Activated CD8-positive, alpha-beta memory T cell treated with anti-CD3 and anti-CD28 coated beads, Interleukin-2, amount 10 ng/mL, durations not matched to agents 7 days and 5 days (primary cell): ENCODE results near the gene GABRA6. TPM values are rescaled to one million over a fixed set of nuclear protein-coding genes. Genes with fewer than 3 reads are reported as not detected.

ENCODE experiments used
- ATAC-seq: fragments of 150-1000 bp; cut with Tn5 transposase; one replicate; pipeline ENCODE4 v1.10.0; 2021; ENCODE audit warnings: moderate library complexity
- CTCF ChIA-PET: fragments of 350-600 bp; sonication (Branson Sonifier 250); formaldehyde crosslinking; loops from one replicate; lab custom pipeline; 2021; ENCODE audit warnings: antibody characterized with exemption; lab: Charles Lee
- DNase-seq: peaks from one replicate; pipeline ENCODE4 v3.0.0-alpha.2; 2020
- H3K27ac Mint-ChIP-seq: one replicate; pipeline ENCODE4 v1.8.0; 2021; ENCODE audit warnings: mild to moderate bottlenecking, mixed read lengths
- H3K27me3 Mint-ChIP-seq: one replicate; pipeline ENCODE4 v1.8.0; 2021; ENCODE audit warnings: mixed read lengths
- H3K36me3 Mint-ChIP-seq: one replicate; pipeline ENCODE4 v1.8.0; 2021; ENCODE audit warnings: mild to moderate bottlenecking, mixed read lengths
- H3K4me1 Mint-ChIP-seq: one replicate; pipeline ENCODE4 v1.8.0; 2021; ENCODE audit warnings: mixed read lengths
- H3K4me3 Mint-ChIP-seq: one replicate; pipeline ENCODE4 v1.8.0; 2021; ENCODE audit warnings: mild to moderate bottlenecking, moderate library complexity, mixed read lengths
- H3K9me3 Mint-ChIP-seq: one replicate; pipeline ENCODE4 v1.8.0; 2022; ENCODE audit warnings: low read depth, mixed read lengths
- total RNA-seq, 2 experiments: library from RNA; stranded (reverse); gene quantifications; one replicate each; pipeline ENCODE4 v1.2.3, GENCODE V29; 2021

The GABRA6 gene
- total RNA-seq, 2 experiments from 2014 or later: not detected

- Mint-ChIP-seq H3K4me1 (no peaks in the 10 kb centered on the region), H3K27me3 (no peaks in the 10 kb centered on the region), H3K36me3 (no peaks in the 10 kb centered on the region), H3K27ac (no peak overlapping the region), H3K4me3 (no peak overlapping the region), H3K9me3 (no peaks in the 10 kb centered on the region)
- ATAC-seq: no peak
- no peak for DNase-seq
- CTCF ChIA-PET: no interaction called here
These were observed 21.9 kb downstream of the GABRA6 start for GRCh38 chr5:161707382-161707781.

GRCh38 chr5:161709239-161709638, 23.7 kb downstream of the GABRA6 start:
- CTCF ChIA-PET: no interaction called here
- no peak for ATAC-seq
- no peaks in the 10 kb centered on the region for H3K36me3 Mint-ChIP-seq
- no peaks in the 10 kb centered on the region for H3K4me1 Mint-ChIP-seq
- H3K4me3 Mint-ChIP-seq: no peak overlapping the region
- DNase-seq: no peak
- H3K9me3 Mint-ChIP-seq: no peaks in the 10 kb centered on the region
- no peaks in the 10 kb centered on the region for H3K27me3 Mint-ChIP-seq
- no peak overlapping the region for H3K27ac Mint-ChIP-seq

GRCh38 chr5:161713042-161713441, 27.5 kb downstream of the GABRA6 start:
- CTCF ChIA-PET: no interaction called here
- no peaks in the 10 kb centered on the region for H3K36me3 Mint-ChIP-seq
- H3K27ac Mint-ChIP-seq: no peak overlapping the region
- H3K4me1 Mint-ChIP-seq: no peaks in the 10 kb centered on the region
- H3K4me3 Mint-ChIP-seq: no peak overlapping the region
- H3K9me3 Mint-ChIP-seq: peaks cover 2% of the 10 kb centered on the region
- H3K27me3 Mint-ChIP-seq: no peaks in the 10 kb centered on the region
- DNase-seq: no peak
- no peak for ATAC-seq

- H3K4me1 Mint-ChIP-seq: no peaks in the 10 kb centered on the region
- no peaks in the 10 kb centered on the region for H3K36me3 Mint-ChIP-seq
- DNase-seq (no peak), ATAC-seq (no peak)
- peaks cover 2% of the 10 kb centered on the region for H3K9me3 Mint-ChIP-seq
- H3K4me3 Mint-ChIP-seq: no peak overlapping the region
- H3K27me3 Mint-ChIP-seq: no peaks in the 10 kb centered on the region
- CTCF ChIA-PET: no interaction called here
- no peak overlapping the region for H3K27ac Mint-ChIP-seq
These were observed 33.6 kb downstream of the GABRA6 start for GRCh38 chr5:161719157-161719556.

- H3K4me1 Mint-ChIP-seq: no peaks in the 10 kb centered on the region
- no peak overlapping the region for H3K4me3 Mint-ChIP-seq
- ATAC-seq: no peak
- CTCF ChIA-PET: no interaction called here
- DNase-seq: no peak
- no peaks in the 10 kb centered on the region for H3K36me3 Mint-ChIP-seq
- peaks cover 2% of the 10 kb centered on the region for H3K9me3 Mint-ChIP-seq
- H3K27ac Mint-ChIP-seq: no peak overlapping the region
- H3K27me3 Mint-ChIP-seq: no peaks in the 10 kb centered on the region
These were observed 34.9 kb downstream of the GABRA6 start for GRCh38 chr5:161720460-161720859.

GRCh38 chr5:161734741-161735140, 49.2 kb downstream of the GABRA6 start:
- Mint-ChIP-seq H3K36me3 (no peaks in the 10 kb centered on the region), H3K27ac (no peak overlapping the region), H3K4me1 (no peaks in the 10 kb centered on the region), H3K27me3 (no peaks in the 10 kb centered on the region), H3K4me3 (no peak overlapping the region), H3K9me3 (peaks cover 7% of the 10 kb centered on the region)
- DNase-seq (no peak), ATAC-seq (no peak)
- CTCF ChIA-PET: no interaction called here

- H3K27ac Mint-ChIP-seq: no peak overlapping the region
- CTCF ChIA-PET: no interaction called here
- H3K27me3 Mint-ChIP-seq: no peaks in the 10 kb centered on the region
- H3K9me3 Mint-ChIP-seq: peaks cover 7% of the 10 kb centered on the region
- no peaks in the 10 kb centered on the region for H3K4me1 Mint-ChIP-seq
- H3K36me3 Mint-ChIP-seq: no peaks in the 10 kb centered on the region
- DNase-seq: no peak
- no peak for ATAC-seq
- no peak overlapping the region for H3K4me3 Mint-ChIP-seq
These were observed 54.9 kb downstream of the GABRA6 start for GRCh38 chr5:161740433-161740832.

- ATAC-seq: no peak
- no peak overlapping the region for H3K4me3 Mint-ChIP-seq
- no peak for DNase-seq
These were observed 58.8 kb downstream of the GABRA6 start for GRCh38 chr5:161744276-161744675.

GRCh38 chr5:161745392-161745791, 59.9 kb downstream of the GABRA6 start:
- no peaks in the 10 kb centered on the region for H3K27me3 Mint-ChIP-seq
- no peaks in the 10 kb centered on the region for H3K36me3 Mint-ChIP-seq

More at GRCh38 chr5:161744276-161744675, 58.8 kb downstream of the GABRA6 start:
- Mint-ChIP-seq H3K9me3 (peaks cover 3% of the 10 kb centered on the region), H3K36me3 (no peaks in the 10 kb centered on the region), H3K4me1 (no peaks in the 10 kb centered on the region), H3K27me3 (no peaks in the 10 kb centered on the region), H3K27ac (no peak overlapping the region)
- CTCF ChIA-PET: no interaction called here

GRCh38 chr5:161751265-161751664, 65.7 kb downstream of the GABRA6 start:
- no peak for DNase-seq
- H3K4me1 Mint-ChIP-seq: no peaks in the 10 kb centered on the region
- no peaks in the 10 kb centered on the region for H3K36me3 Mint-ChIP-seq
- CTCF ChIA-PET: no interaction called here
- no peak for ATAC-seq
- no peak overlapping the region for H3K27ac Mint-ChIP-seq
- H3K27me3 Mint-ChIP-seq: no peaks in the 10 kb centered on the region
- H3K4me3 Mint-ChIP-seq: no peak overlapping the region
- peaks cover 15% of the 10 kb centered on the region for H3K9me3 Mint-ChIP-seq

More at GRCh38 chr5:161745392-161745791, 59.9 kb downstream of the GABRA6 start:
- Mint-ChIP-seq H3K4me1 (no peaks in the 10 kb centered on the region), H3K4me3 (no peak overlapping the region), H3K27ac (no peak overlapping the region), H3K9me3 (peaks cover 2% of the 10 kb centered on the region)
- ATAC-seq: no peak
- CTCF ChIA-PET: no interaction called here
- no peak for DNase-seq

Other genes with a start within 250 kb of the GABRA6 start
- not detected for gene GABRB2, start 139.0 kb upstream of the GABRA6 start, total RNA-seq
- not detected for gene GABRA1, start 162.4 kb downstream of the GABRA6 start, total RNA-seq